22Rv1 (cell line): ENCODE results near the gene GRIK1.

ENCODE experiments used
- CTCF ChIP-seq: fragments of 450-650 bp; IDR thresholded peaks from 2 replicates; pipeline ENCODE4 v1.5.1; 2017; ENCODE audit warnings: mild to moderate bottlenecking
- ZFX ChIP-seq: fragments of 450-650 bp; IDR thresholded peaks from 2 replicates; pipeline ENCODE4 v1.6.1; 2017; ENCODE audit warnings: antibody characterized with exemption, borderline replicate concordance

- TF ChIP-seq CTCF (no peak), ZFX (no peak)
These were observed 306.0 kb downstream of the GRIK1 start for GRCh38 chr21:29633756-29634155.
